GM19395 (cell line): Measurements from ENCODE around the gene TOMM5.

Source experiments
- ATAC-seq: cut with Tn5 transposase; IDR thresholded peaks from one replicate; pipeline ENCODE4 v1.9.1; 2021; ENCODE audit warnings: mild to moderate bottlenecking, moderate library complexity; ENCODE audit not compliant: unreplicated experiment

Gene TOMM5

GRCh38 chr9:37564916-37565315 is 27.5 kb downstream of the TOMM5 start:
- no peak for ATAC-seq

GRCh38 chr9:37563806-37564513 is 28.4 kb downstream of the TOMM5 start:
- no peak for ATAC-seq

- ATAC-seq, result no peak
Observed at GRCh38 chr9:37562826-37563225, 29.6 kb downstream of the TOMM5 start.

GRCh38 chr9:37561682-37562081 is 30.7 kb downstream of the TOMM5 start:
- no peak for ATAC-seq

- no peak for ATAC-seq
Observed at GRCh38 chr9:37559855-37560592, 32.4 kb downstream of the TOMM5 start.

- no peak for ATAC-seq
Observed at GRCh38 chr9:37559125-37559524, 33.3 kb downstream of the TOMM5 start.

GRCh38 chr9:37555786-37556185 is 36.6 kb downstream of the TOMM5 start:
- no peak for ATAC-seq

GRCh38 chr9:37554318-37554717 is 38.1 kb downstream of the TOMM5 start:
- ATAC-seq, result no peak

GRCh38 chr9:37551888-37552287 is 40.5 kb downstream of the TOMM5 start:
- ATAC-seq, result no peak

- ATAC-seq, result no peak
Observed at GRCh38 chr9:37551468-37551867, 40.9 kb downstream of the TOMM5 start.

- ATAC-seq, result no peak
Observed at GRCh38 chr9:37550781-37551180, 41.6 kb downstream of the TOMM5 start.

GRCh38 chr9:37549527-37549926 is 42.9 kb downstream of the TOMM5 start:
- no peak for ATAC-seq

- ATAC-seq, result no peak
Observed at GRCh38 chr9:37547328-37547878, 45.0 kb downstream of the TOMM5 start.

- no peak for ATAC-seq
Observed at GRCh38 chr9:37543468-37543867, 48.9 kb downstream of the TOMM5 start.

GRCh38 chr9:37542895-37543294 is 49.5 kb downstream of the TOMM5 start:
- no peak for ATAC-seq

GRCh38 chr9:37542488-37542887 is 49.9 kb downstream of the TOMM5 start:
- no peak for ATAC-seq

GRCh38 chr9:37541465-37541864 is 50.9 kb downstream of the TOMM5 start:
- no peak for ATAC-seq

- no peak for ATAC-seq
Observed at GRCh38 chr9:37540634-37541033, 51.8 kb downstream of the TOMM5 start.

GRCh38 chr9:37539634-37540033 is 52.8 kb downstream of the TOMM5 start:
- ATAC-seq, result no peak
